HCT116 (cell line): ENCODE data around the gene RNF220.

Experiments used
- ATF3 ChIP-seq: IDR thresholded peaks from 2 replicates; pipeline ENCODE4 v1.6.1; 2012
- CBX3 ChIP-seq: IDR thresholded peaks from 2 replicates; pipeline ENCODE4 v1.6.1; 2012; ENCODE audit warnings: low read depth
- ELF1 ChIP-seq: IDR thresholded peaks from 2 replicates; pipeline ENCODE4 v1.6.1; 2012; ENCODE audit warnings: low read depth, borderline replicate concordance
- EZH2 ChIP-seq: fragments of 200-600 bp; sonication (generic); IDR thresholded peaks from 2 replicates; pipeline ENCODE4 v1.6.1; 2017; ENCODE audit warnings: antibody characterized with exemption, mixed run types
- FOSL1 ChIP-seq: IDR thresholded peaks from 2 replicates; pipeline ENCODE4 v1.6.1; 2012; ENCODE audit warnings: low read depth
- POLR2A ChIP-seq: IDR thresholded peaks from 2 replicates; pipeline ENCODE4 v1.7.0; 2011; ENCODE audit warnings: borderline replicate concordance; ENCODE audit not compliant: insufficient read depth, insufficient read length; ENCODE audit errors: extremely low read depth
- POLR2AphosphoS5 ChIP-seq: IDR thresholded peaks from 2 replicates; pipeline ENCODE4 v1.6.1; 2011; ENCODE audit warnings: mild to moderate bottlenecking, low read depth, low read length, moderate library complexity
- TCF7L2 ChIP-seq: IDR thresholded peaks from 2 replicates; pipeline ENCODE4 v1.7.0; 2011; ENCODE audit warnings: borderline replicate concordance, inconsistent platforms; ENCODE audit not compliant: insufficient read depth, insufficient read length; ENCODE audit errors: extremely low read depth
- ZNF274 ChIP-seq: fragments of 200-500 bp; sonication (Bioruptor generic); IDR thresholded peaks from 2 replicates; pipeline ENCODE4 v1.6.1; 2014; ENCODE audit warnings: mild to moderate bottlenecking, low read depth, low read length, inconsistent platforms
- TF ChIP-seq, protein P1 (sequence below), 3 experiments: fragments of 200-600 bp in 1 of 3; sonication (generic) in 1 of 3; IDR thresholded peaks in 2 of 3; conservative IDR thresholded peaks in 1 of 3; 2 replicates each; pipeline ENCODE4 v1.5.1; 2012 to 2017; ENCODE audit warnings: low read depth in 2 of 3, low read length in 2 of 3, antibody characterized with exemption in 1 of 3, borderline replicate concordance in 1 of 3, control low read depth in 1 of 3, mild to moderate bottlenecking in 1 of 3, mixed read lengths in 1 of 3, mixed run types in 1 of 3, moderate library complexity in 1 of 3; ENCODE audit not compliant: insufficient read depth in 1 of 3
- TF ChIP-seq, protein P2 (sequence below): IDR thresholded peaks from 2 replicates; pipeline ENCODE4 v1.6.1; 2012

DNA sequence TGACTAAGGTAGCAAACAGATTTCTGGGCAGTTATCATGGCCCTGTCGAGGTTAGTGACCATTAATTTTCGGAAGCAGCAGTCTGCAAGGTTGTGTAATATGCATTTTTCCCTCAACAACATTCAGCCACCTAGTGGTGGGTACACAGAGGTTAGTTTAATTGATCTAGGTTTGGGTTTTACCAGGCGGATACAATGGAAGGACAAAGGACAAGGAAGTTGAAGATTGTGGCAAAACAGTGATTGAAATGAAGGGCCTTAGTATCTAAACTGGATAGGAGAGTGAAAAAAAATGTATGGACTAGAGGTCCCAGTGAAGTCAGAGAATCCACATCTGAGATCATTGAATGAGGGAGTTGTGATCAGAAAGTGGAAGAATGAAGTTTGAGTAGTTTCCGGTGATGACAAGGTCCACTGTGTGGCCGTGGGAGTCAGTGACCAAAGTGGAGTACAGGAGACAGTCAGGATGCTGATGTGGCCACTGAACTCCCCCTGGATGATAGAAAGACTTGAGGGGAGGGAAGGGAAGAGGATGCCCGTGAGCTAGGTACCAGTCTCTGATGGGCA, 272.2 kb downstream of the RNF220 start:
- TF ChIP-seq, protein P1, sequence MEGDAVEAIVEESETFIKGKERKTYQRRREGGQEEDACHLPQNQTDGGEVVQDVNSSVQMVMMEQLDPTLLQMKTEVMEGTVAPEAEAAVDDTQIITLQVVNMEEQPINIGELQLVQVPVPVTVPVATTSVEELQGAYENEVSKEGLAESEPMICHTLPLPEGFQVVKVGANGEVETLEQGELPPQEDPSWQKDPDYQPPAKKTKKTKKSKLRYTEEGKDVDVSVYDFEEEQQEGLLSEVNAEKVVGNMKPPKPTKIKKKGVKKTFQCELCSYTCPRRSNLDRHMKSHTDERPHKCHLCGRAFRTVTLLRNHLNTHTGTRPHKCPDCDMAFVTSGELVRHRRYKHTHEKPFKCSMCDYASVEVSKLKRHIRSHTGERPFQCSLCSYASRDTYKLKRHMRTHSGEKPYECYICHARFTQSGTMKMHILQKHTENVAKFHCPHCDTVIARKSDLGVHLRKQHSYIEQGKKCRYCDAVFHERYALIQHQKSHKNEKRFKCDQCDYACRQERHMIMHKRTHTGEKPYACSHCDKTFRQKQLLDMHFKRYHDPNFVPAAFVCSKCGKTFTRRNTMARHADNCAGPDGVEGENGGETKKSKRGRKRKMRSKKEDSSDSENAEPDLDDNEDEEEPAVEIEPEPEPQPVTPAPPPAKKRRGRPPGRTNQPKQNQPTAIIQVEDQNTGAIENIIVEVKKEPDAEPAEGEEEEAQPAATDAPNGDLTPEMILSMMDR (IDR thresholded peaks at IDR 0.05 in 2 of 3, conservative IDR thresholded peaks at IDR 0.05 in 1 of 3; ENCODE audit: borderline replicate concordance in 1 of 3, insufficient read depth in 1 of 3, low read depth in 2 of 3, low read length in 2 of 3) = peak; percentile 44 to 70 (median 65); a peak in 5 of 6 replicates
- TF ChIP-seq EZH2 (no peak), POLR2AphosphoS5 (no peak), POLR2A (no peak), TCF7L2 (no peak), ZNF274 (no peak), CBX3 (peak; percentile 19; the same call in 1 of the 2 replicates), ELF1 (no peak; the same call in 1 of the 2 replicates), ATF3 (no peak), FOSL1 (no peak)
- TF ChIP-seq, protein P2, sequence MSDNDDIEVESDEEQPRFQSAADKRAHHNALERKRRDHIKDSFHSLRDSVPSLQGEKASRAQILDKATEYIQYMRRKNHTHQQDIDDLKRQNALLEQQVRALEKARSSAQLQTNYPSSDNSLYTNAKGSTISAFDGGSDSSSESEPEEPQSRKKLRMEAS = 0 out of 2 replicates have a peak, but pooled peaks have one; percentile 2
